Smooth muscle cell (in vitro differentiated cells): ENCODE measurements around the gene AKT3. TPM values are rescaled to one million over a fixed set of nuclear protein-coding genes. Genes with fewer than 3 reads are reported as not detected.

Source experiments
- DNase-seq: peaks from one replicate; lab custom pipeline; 2025; ENCODE audit not compliant: unreplicated experiment; lab: John Stamatoyannopoulos, UW
- H2AFZ ChIP-seq: fragments of 200-600 bp; sonication (generic); 2 replicates; pipeline ENCODE4 v1.6.0; 2016; ENCODE audit warnings: antibody characterized with exemption, low read depth, mild to moderate bottlenecking
- H3F3A ChIP-seq: fragments of 200-600 bp; sonication (generic); 2 replicates; pipeline ENCODE4 v1.6.0; 2017; ENCODE audit warnings: antibody characterized with exemption, low read depth
- H3K27ac ChIP-seq: fragments of 200-600 bp; sonication (generic); 2 replicates; pipeline ENCODE4 v1.5.1; 2016; ENCODE audit warnings: low read depth, mild to moderate bottlenecking
- H3K27me3 ChIP-seq: fragments of 200-600 bp; sonication (generic); 2 replicates; pipeline ENCODE4 v1.6.1; 2016; ENCODE audit warnings: low read depth, mild to moderate bottlenecking
- H3K36me3 ChIP-seq: fragments of 200-600 bp; sonication (generic); 2 replicates; pipeline ENCODE4 v1.5.1; 2016; ENCODE audit warnings: low read depth
- H3K4me1 ChIP-seq: fragments of 200-600 bp; sonication (generic); 2 replicates; pipeline ENCODE4 v1.5.1; 2016; ENCODE audit warnings: low read depth
- H3K4me2 ChIP-seq: fragments of 200-600 bp; sonication (generic); 2 replicates; pipeline ENCODE4 v1.6.0; 2016; ENCODE audit warnings: mild to moderate bottlenecking
- H3K4me3 ChIP-seq: fragments of 200-600 bp; sonication (generic); 2 replicates; pipeline ENCODE4 v1.5.1; 2016; ENCODE audit warnings: mild to moderate bottlenecking
- H3K79me2 ChIP-seq: fragments of 200-600 bp; sonication (generic); 2 replicates; pipeline ENCODE4 v1.6.0; 2016; ENCODE audit warnings: low read depth, mild to moderate bottlenecking
- H3K9ac ChIP-seq: fragments of 200-600 bp; sonication (generic); 2 replicates; pipeline ENCODE4 v1.6.0; 2016; ENCODE audit warnings: low read depth
- H3K9me3 ChIP-seq: fragments of 200-600 bp; sonication (generic); replicated peaks from 2 replicates; pipeline ENCODE4 v1.5.1; 2016; ENCODE audit warnings: low read depth
- H4K20me1 ChIP-seq: fragments of 200-600 bp; sonication (generic); 2 replicates; pipeline ENCODE4 v1.6.0; 2016; ENCODE audit warnings: low read depth
- CTCF ChIP-seq: fragments of 200-600 bp; sonication (generic); IDR thresholded peaks from 2 replicates; pipeline ENCODE4 v1.5.1; 2017; ENCODE audit warnings: borderline replicate concordance, mild to moderate bottlenecking, antibody characterized with exemption; ENCODE audit not compliant: insufficient read depth, poor library complexity, severe bottlenecking
- WGBS: methylation state at CpG from one replicate; pipeline ENCODE4 v1.1.7; 2016; ENCODE audit warnings: low lambda C conversion rate; 5-methylcytosine and 5-hydroxymethylcytosine counted together
- polyA plus RNA-seq: library from polyadenylated mRNA; unstranded; fragments of >200 nt; fragmentation: Nextera tagmentation; extraction: Ambion mirVana; gene quantifications from 2 replicates; pipeline ENCODE4 v1.2.1, GENCODE V29; 2016
- total RNA-seq: library from RNA; depleted of rRNA; stranded (reverse); fragments of >200 nt; gene quantifications from 2 replicates; pipeline ENCODE4 v1.2.3, GENCODE V29; 2014

AKT3 gene
- total and polyA plus RNA-seq, 2 experiments from 2014 or later, result 5.5 to 32.3 TPM

- no peak overlapping the region for H2AFZ ChIP-seq
- H3K36me3 ChIP-seq, result peaks cover 11% of the 10 kb centered on the region
- no peak overlapping the region for H3K9ac ChIP-seq
- no peaks in the 10 kb centered on the region for H3K79me2 ChIP-seq
- H3K4me2 ChIP-seq, result no peak overlapping the region
- no peak overlapping the region for H3K4me3 ChIP-seq
- DNase-seq, result no peak
- H4K20me1 ChIP-seq, result no peaks in the 10 kb centered on the region
- no peaks in the 10 kb centered on the region for H3K27me3 ChIP-seq
- WGBS, result 60% methylated on average over 7 of the region's 7 CpGs
- peak overlapping the region; percentile 42 for H3K27ac ChIP-seq
- H3K4me1 ChIP-seq, result no peaks in the 10 kb centered on the region
- H3K9me3 ChIP-seq, result no peaks in the 10 kb centered on the region
- no peak for TF ChIP-seq CTCF
- H3F3A ChIP-seq, result no peaks in the 10 kb centered on the region
Measured at GRCh38 chr1:243559575-243560162, 290.4 kb downstream of the AKT3 start.

GRCh38 chr1:243558576-243558975 is 291.5 kb downstream of the AKT3 start:
- no peak overlapping the region for H2AFZ ChIP-seq
- no peak overlapping the region for H3K9ac ChIP-seq
- no peak for TF ChIP-seq CTCF
- H3K27ac ChIP-seq, result no peak overlapping the region
- H3K9me3 ChIP-seq, result no peaks in the 10 kb centered on the region
- DNase-seq, result no peak
- no peaks in the 10 kb centered on the region for H3K4me1 ChIP-seq
- H3K27me3 ChIP-seq, result no peaks in the 10 kb centered on the region
- no peaks in the 10 kb centered on the region for H3K79me2 ChIP-seq
- WGBS, result 92% methylated on average over 1 of the region's 1 CpG
- no peaks in the 10 kb centered on the region for H4K20me1 ChIP-seq
- no peak overlapping the region for H3K4me3 ChIP-seq
- no peak overlapping the region for H3K4me2 ChIP-seq
- H3K36me3 ChIP-seq, result peaks cover 11% of the 10 kb centered on the region
- no peaks in the 10 kb centered on the region for H3F3A ChIP-seq

DNA sequence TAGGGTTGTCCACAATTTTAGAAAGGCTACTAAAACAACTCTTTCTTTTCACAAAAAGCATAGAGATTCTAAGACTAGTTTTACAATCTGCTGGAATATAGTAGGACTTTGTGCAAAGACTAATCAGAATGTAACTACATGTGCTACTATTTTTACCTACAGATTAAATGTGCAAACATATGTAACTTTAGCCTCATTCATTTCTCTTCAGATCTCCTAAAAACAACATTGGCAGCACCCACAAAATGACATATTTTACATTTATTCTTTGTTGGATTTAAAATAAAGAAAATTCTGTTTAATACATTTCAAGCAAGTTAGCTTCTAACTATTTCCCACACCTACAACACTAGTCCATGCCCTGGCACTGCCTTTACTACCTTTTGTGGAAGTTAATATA is 292.2 kb downstream of the AKT3 start:
- Histone ChIP-seq H3K4me2 (no peak overlapping the region), H3K9me3 (no peaks in the 10 kb centered on the region), H3K27ac (no peak overlapping the region), H3K4me1 (no peaks in the 10 kb centered on the region), H4K20me1 (no peaks in the 10 kb centered on the region), H2AFZ (no peak overlapping the region), H3K27me3 (no peaks in the 10 kb centered on the region), H3K36me3 (peaks cover 11% of the 10 kb centered on the region), H3F3A (no peaks in the 10 kb centered on the region), H3K79me2 (no peaks in the 10 kb centered on the region), H3K4me3 (no peak overlapping the region), H3K9ac (no peak overlapping the region)
- TF ChIP-seq CTCF, result no peak
- no peak for DNase-seq

DNA sequence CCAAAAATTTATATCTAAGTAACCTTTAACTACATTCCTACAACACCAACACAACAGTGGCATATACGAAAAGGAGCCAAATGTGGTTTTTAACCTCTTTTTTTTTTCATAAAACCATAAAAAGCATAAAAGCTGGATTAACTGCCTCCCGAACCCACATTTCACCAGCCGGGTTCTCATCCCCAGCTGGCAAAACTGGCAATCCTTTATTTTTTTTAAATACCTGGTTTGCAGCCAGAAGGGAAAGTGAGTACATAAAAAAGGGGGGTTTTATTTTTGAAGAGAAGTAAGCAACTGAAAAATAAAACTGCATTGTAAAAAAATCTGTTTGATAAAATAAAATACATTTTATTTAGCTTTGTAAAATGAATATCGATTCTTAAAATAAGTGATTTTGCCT is 295.4 kb downstream of the AKT3 start:
- Histone ChIP-seq H2AFZ (no peak overlapping the region), H3K4me2 (no peak overlapping the region), H3K9me3 (no peaks in the 10 kb centered on the region), H3K36me3 (no peaks in the 10 kb centered on the region), H3K79me2 (no peaks in the 10 kb centered on the region), H3F3A (no peaks in the 10 kb centered on the region), H3K27ac (no peak overlapping the region), H3K4me1 (no peaks in the 10 kb centered on the region), H3K9ac (no peak overlapping the region), H3K4me3 (no peak overlapping the region), H3K27me3 (no peaks in the 10 kb centered on the region), H4K20me1 (no peaks in the 10 kb centered on the region)
- WGBS, result 92% methylated on average over 4 of the region's 4 CpGs
- no peak for DNase-seq
- no peak for TF ChIP-seq CTCF
